GM21515 (cell line): Measurements from ENCODE around the gene HOXB3.

ENCODE experiments used
- ATAC-seq: cut with Tn5 transposase; IDR thresholded peaks from one replicate; pipeline ENCODE4 v1.9.1; 2021; ENCODE audit not compliant: unreplicated experiment

The HOXB3 gene

GRCh38 chr17:48559122-48559839, 30.8 kb downstream of the HOXB3 start:
- no peak for ATAC-seq

- ATAC-seq, result no peak
Measured at GRCh38 chr17:48558831-48559121, 31.3 kb downstream of the HOXB3 start.

- no peak for ATAC-seq
Measured at GRCh38 chr17:48558057-48558830, 31.8 kb downstream of the HOXB3 start.

GRCh38 chr17:48556576-48557401, 33.3 kb downstream of the HOXB3 start:
- ATAC-seq, result no peak

GRCh38 chr17:48556229-48556575, 33.8 kb downstream of the HOXB3 start:
- ATAC-seq, result no peak

GRCh38 chr17:48555258-48556228, 34.5 kb downstream of the HOXB3 start:
- ATAC-seq, result no peak

- ATAC-seq, result no peak
Measured at GRCh38 chr17:48554412-48555257, 35.4 kb downstream of the HOXB3 start.

GRCh38 chr17:48553826-48554225, 36.2 kb downstream of the HOXB3 start:
- no peak for ATAC-seq

- ATAC-seq, result no peak
Measured at GRCh38 chr17:48553190-48553547, 36.9 kb downstream of the HOXB3 start.

- no peak for ATAC-seq
Measured at GRCh38 chr17:48552466-48553189, 37.4 kb downstream of the HOXB3 start.

GRCh38 chr17:48551596-48552465, 38.2 kb downstream of the HOXB3 start:
- ATAC-seq, result no peak

- no peak for ATAC-seq
Measured at GRCh38 chr17:48551214-48551555, 38.9 kb downstream of the HOXB3 start.

- ATAC-seq, result no peak
Measured at GRCh38 chr17:48550502-48551213, 39.4 kb downstream of the HOXB3 start.

- no peak for ATAC-seq
Measured at GRCh38 chr17:48549914-48550501, 40.0 kb downstream of the HOXB3 start.

GRCh38 chr17:48549281-48549630, 40.8 kb downstream of the HOXB3 start:
- ATAC-seq, result no peak

GRCh38 chr17:48548523-48549280, 41.3 kb downstream of the HOXB3 start:
- ATAC-seq, result no peak
